ENCODE data around the gene MYLK. TPM values are rescaled to one million over a fixed set of nuclear protein-coding genes. Genes with fewer than 3 reads are reported as not detected.

The MYLK gene
- total and polyA plus RNA-seq, 8 donors: 35.1 to 916 (median 340) TPM

GRCh38 chr3:123700791-123701722 lies 183.1 kb downstream of the MYLK start:
- peak in 1 of 2 donors; percentile 86 for DNase-seq
- TF ChIP-seq EP300 (IDR thresholded peaks at IDR 0.05) (no peak), POLR2AphosphoS5 (IDR thresholded peaks at IDR 0.05) (peak; percentile 44 to 73 (median 56))
- H3K4me1 ChIP-seq: peaks cover 5 to 46% (median 21%) of the 10 kb centered on the region in 4 donors
- no peaks in the 10 kb centered on the region for H3K27me3 ChIP-seq
- H3K9me3 ChIP-seq: no peaks in the 10 kb centered on the region
- peak overlapping the region; percentile 70 to 91 (median 84) for H3K27ac ChIP-seq
- WGBS, 5 donors: 59 to 68% (median 65%) methylated on average over 23 of the region's 23 CpGs
- intact Hi-C loops (cut with DNase I; ENCODE audit: low total_unique reads): no loop called here
- H3K4me3 ChIP-seq: peak overlapping the region; percentile 43 to 58 (median 51)
- no peaks in the 10 kb centered on the region for H3K36me3 ChIP-seq

GRCh38 chr3:123698813-123699212 lies 185.3 kb downstream of the MYLK start:
- peak overlapping the region; percentile 43 to 58 (median 51) for H3K4me3 ChIP-seq
- no peaks in the 10 kb centered on the region for H3K9me3 ChIP-seq
- peak overlapping the region; percentile 48 to 91 (median 84) for H3K27ac ChIP-seq
- peaks cover 23 to 56% (median 38%) of the 10 kb centered on the region in 4 donors for H3K4me1 ChIP-seq
- no peaks in the 10 kb centered on the region for H3K36me3 ChIP-seq
- no peak for TF ChIP-seq POLR2A (IDR thresholded peaks at IDR 0.05)
- TF ChIP-seq CTCF (IDR thresholded peaks at IDR 0.05): no peak
- TF ChIP-seq POLR2AphosphoS5 (IDR thresholded peaks at IDR 0.05): no peak
- no peak for TF ChIP-seq EP300 (IDR thresholded peaks at IDR 0.05)
- intact Hi-C loops (cut with DNase I; ENCODE audit: low total_unique reads): loop anchor here (5.0 kb wide), 1 partner anchor 47 kb away; no protein-coding TSS in a partner anchor
- no peaks in the 10 kb centered on the region for H3K27me3 ChIP-seq
- WGBS, 5 donors: 46 to 78% (median 60%) methylated on average over 5 of the region's 5 CpGs
- no peak for DNase-seq

- Histone ChIP-seq H3K36me3 (peaks cover 0 to 15% (median 10%) of the 10 kb centered on the region in 4 donors), H3K27me3 (no peaks in the 10 kb centered on the region), H3K27ac (peak overlapping the region in 4 of 5 donors; percentile 48 to 91 (median 83)), H3K4me1 (peaks cover 17 to 61% (median 44%) of the 10 kb centered on the region in 4 donors), H3K9me3 (no peaks in the 10 kb centered on the region), H3K4me3 (peak overlapping the region; percentile 43 to 58 (median 51))
- WGBS, 5 donors: 23 to 60% (median 46%) methylated on average over 6 of the region's 6 CpGs
- TF ChIP-seq EP300 (IDR thresholded peaks at IDR 0.05) (no peak), POLR2A (IDR thresholded peaks at IDR 0.05) (no peak), POLR2AphosphoS5 (IDR thresholded peaks at IDR 0.05) (no peak), CTCF (IDR thresholded peaks at IDR 0.05) (no peak)
- peak in 1 of 2 donors; percentile 65 for DNase-seq
- intact Hi-C loops (cut with DNase I; ENCODE audit: low total_unique reads): loop anchor here (5.0 kb wide), 1 partner anchor 45 kb away; no protein-coding TSS in a partner anchor
Observed at GRCh38 chr3:123696808-123697207, 187.3 kb downstream of the MYLK start.

- H3K27me3 ChIP-seq: no peaks in the 10 kb centered on the region
- TF ChIP-seq POLR2A (IDR thresholded peaks at IDR 0.05) (no peak), EP300 (IDR thresholded peaks at IDR 0.05) (no peak), POLR2AphosphoS5 (IDR thresholded peaks at IDR 0.05) (no peak), CTCF (IDR thresholded peaks at IDR 0.05) (no peak)
- intact Hi-C loops (cut with DNase I; ENCODE audit: low total_unique reads): loop anchor here (5.0 kb wide), 1 partner anchor 44 kb away; no protein-coding TSS in a partner anchor
- peaks cover 0 to 23% (median 14%) of the 10 kb centered on the region in 4 donors for H3K36me3 ChIP-seq
- H3K9me3 ChIP-seq: no peaks in the 10 kb centered on the region
- H3K4me1 ChIP-seq: peaks cover 12 to 64% (median 47%) of the 10 kb centered on the region in 4 donors
- no peak for DNase-seq
- WGBS, 5 donors: 57 to 74% (median 67%) methylated on average over 14 of the region's 14 CpGs
- peak overlapping the region in 4 of 5 donors; percentile 48 to 91 (median 83) for H3K27ac ChIP-seq
- peak overlapping the region; percentile 43 to 58 (median 51) for H3K4me3 ChIP-seq
Observed at GRCh38 chr3:123695731-123696640, 188.1 kb downstream of the MYLK start.

Data from stomach (tissue), 9 donors.